CD8-positive, alpha-beta memory T cell (primary cell): ENCODE measurements around the gene KSR1. TPM values are rescaled to one million over a fixed set of nuclear protein-coding genes. Genes with fewer than 3 reads are reported as not detected.

Experiments used
- CTCF ChIA-PET: fragments of 350-600 bp; sonication (Branson Sonifier 250); formaldehyde crosslinking; loops from one replicate; lab custom pipeline; 2021; ENCODE audit warnings: antibody characterized with exemption; lab: Charles Lee
- POLR2A ChIA-PET: fragments of 350-600 bp; sonication (Branson Sonifier 250); formaldehyde crosslinking; loops from one replicate; lab custom pipeline; 2021; ENCODE audit warnings: antibody characterized with exemption; lab: Charles Lee
- DNase-seq, 5 donors: peaks; one replicate each; pipeline versions ENCODE4 v3.0.0 to v3.0.0-alpha.2; 2020 to 2022; ENCODE audit warnings: mixed read lengths in 1 of 5
- H3K27ac ChIP-seq: one replicate; pipeline ENCODE4 v1.7.0; 2013; ENCODE audit warnings: low read depth, mild to moderate bottlenecking, low read length, moderate library complexity
- H3K27me3 ChIP-seq: 2 replicates; pipeline ENCODE4 v1.7.0; 2013; ENCODE audit warnings: low read length, mild to moderate bottlenecking; ENCODE audit not compliant: insufficient read depth, poor library complexity, severe bottlenecking
- H3K36me3 ChIP-seq: 2 replicates; pipeline ENCODE4 v1.7.0; 2013; ENCODE audit warnings: mild to moderate bottlenecking, low read length, moderate library complexity; ENCODE audit not compliant: insufficient read depth
- H3K4me1 ChIP-seq: 2 replicates; pipeline ENCODE4 v1.7.0; 2013; ENCODE audit warnings: mild to moderate bottlenecking, low read length, moderate library complexity; ENCODE audit not compliant: insufficient read depth
- H3K4me3 ChIP-seq: 2 replicates; pipeline ENCODE4 v1.7.0; 2013; ENCODE audit warnings: mild to moderate bottlenecking, low read length
- H3K9me3 ChIP-seq: 2 replicates; pipeline ENCODE4 v1.7.0; 2013; ENCODE audit warnings: mild to moderate bottlenecking, low read length
- H3K27ac Mint-ChIP-seq, 8 donors: one replicate each; pipeline ENCODE4 v1.8.0; 2020 to 2021; ENCODE audit warnings: mixed read lengths in 8 of 8, mild to moderate bottlenecking in 6 of 8, inconsistent platforms in 3 of 8, moderate library complexity in 3 of 8
- H3K27me3 Mint-ChIP-seq, 2 donors: one replicate each; pipeline ENCODE4 v1.8.0; 2020 to 2021; ENCODE audit warnings: mixed read lengths in 2 of 2, mild to moderate bottlenecking in 1 of 2, moderate library complexity in 1 of 2
- H3K36me3 Mint-ChIP-seq, 3 donors: one replicate each; pipeline ENCODE4 v1.8.0; 2020 to 2021; ENCODE audit warnings: mixed read lengths in 3 of 3, inconsistent platforms in 1 of 3, mild to moderate bottlenecking in 1 of 3
- H3K4me1 Mint-ChIP-seq, 3 donors: one replicate each; pipeline ENCODE4 v1.8.0; 2020 to 2021; ENCODE audit warnings: mixed read lengths in 3 of 3, inconsistent platforms in 1 of 3, mild to moderate bottlenecking in 1 of 3
- H3K4me3 Mint-ChIP-seq, 7 donors: one replicate each; pipeline ENCODE4 v1.8.0; 2020 to 2021; ENCODE audit warnings: mixed read lengths in 7 of 7, mild to moderate bottlenecking in 6 of 7, moderate library complexity in 4 of 7, inconsistent platforms in 2 of 7
- H3K9me3 Mint-ChIP-seq, 5 donors: one replicate each; pipeline ENCODE4 v1.8.0; 2020 to 2022; ENCODE audit warnings: mixed read lengths in 5 of 5, mild to moderate bottlenecking in 3 of 5, moderate library complexity in 2 of 5, inconsistent platforms in 1 of 5
- polyA plus RNA-seq: library from polyadenylated mRNA; unstranded; fragments of 300-500 nt; fragmentation: Illumina TruSeq; gene quantifications from one replicate; pipeline ENCODE4 v1.2.3, GENCODE V29; 2021
- total RNA-seq, 2 experiments: library from RNA; stranded (reverse); gene quantifications; one replicate each; pipeline ENCODE4 v1.2.3, GENCODE V29; 2021

Gene KSR1
- total and polyA plus RNA-seq, 3 experiments from 2014 or later = 2.9 to 26.9 (median 26.3) TPM

GRCh38 chr17:27477971-27478684 is 21.9 kb downstream of the KSR1 start:
- Mint-ChIP-seq H3K36me3 (no peaks in the 10 kb centered on the region), H3K27ac (peak overlapping the region in 3 of 8 donors; percentile 25 to 84 (median 75)), H3K9me3 (no peaks in the 10 kb centered on the region), H3K4me1 (peaks cover 62 to 89% (median 74%) of the 10 kb centered on the region in 3 donors), H3K27me3 (no peaks in the 10 kb centered on the region), H3K4me3 (no peak overlapping the region)
- Histone ChIP-seq H3K4me3 (no peak overlapping the region), H3K9me3 (no peaks in the 10 kb centered on the region), H3K27me3 (no peaks in the 10 kb centered on the region), H3K4me1 (peaks cover 44% of the 10 kb centered on the region), H3K27ac (no peak overlapping the region), H3K36me3 (no peaks in the 10 kb centered on the region)
- ChIA-PET CTCF (no interaction called here), POLR2A (no interaction called here)
- no peak for DNase-seq

DNA sequence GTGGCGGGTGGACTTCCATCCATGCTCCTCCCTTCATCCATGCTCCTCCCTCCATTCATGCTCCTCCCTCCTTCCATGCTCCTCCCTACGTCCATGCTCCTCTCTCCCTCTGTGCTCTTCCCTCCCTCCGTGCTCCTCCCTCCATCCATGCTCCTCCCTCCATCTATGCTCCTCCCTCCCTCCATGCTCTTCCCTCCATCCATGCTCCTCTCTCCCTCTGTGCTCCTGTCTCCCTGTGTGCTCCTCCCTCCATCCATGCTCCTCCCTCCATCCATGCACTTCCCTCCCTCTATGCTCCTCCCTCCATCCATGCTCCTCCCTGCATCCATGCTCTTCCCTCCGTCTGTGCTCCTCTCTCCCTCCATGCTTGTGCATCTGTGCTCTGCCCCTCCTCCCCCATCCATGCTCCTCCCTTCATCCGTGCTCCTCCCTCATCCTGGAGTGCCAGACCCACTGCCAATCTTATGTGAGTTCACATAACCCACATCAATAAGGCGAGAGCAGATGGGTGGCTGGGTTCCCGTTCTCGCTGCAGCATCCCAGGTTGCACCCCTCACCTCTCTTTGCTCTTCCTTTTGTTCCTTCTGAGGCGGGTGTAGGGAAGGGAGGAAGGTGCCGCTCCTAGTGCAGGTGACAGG is 22.8 kb downstream of the KSR1 start:
- Histone ChIP-seq H3K27ac (no peak overlapping the region), H3K4me1 (peaks cover 35% of the 10 kb centered on the region), H3K4me3 (no peak overlapping the region), H3K36me3 (no peaks in the 10 kb centered on the region), H3K9me3 (no peaks in the 10 kb centered on the region), H3K27me3 (no peaks in the 10 kb centered on the region)
- peak overlapping the region in 2 of 8 donors; percentile 56 to 77 for H3K27ac Mint-ChIP-seq
- POLR2A ChIA-PET = no interaction called here
- H3K27me3 Mint-ChIP-seq = no peaks in the 10 kb centered on the region
- DNase-seq = no peak
- peaks cover 55 to 84% (median 65%) of the 10 kb centered on the region in 3 donors for H3K4me1 Mint-ChIP-seq
- CTCF ChIA-PET = no interaction called here
- no peak overlapping the region for H3K4me3 Mint-ChIP-seq
- H3K36me3 Mint-ChIP-seq = peaks cover 0 to 1% (median 0%) of the 10 kb centered on the region in 3 donors
- no peaks in the 10 kb centered on the region for H3K9me3 Mint-ChIP-seq

- no peak overlapping the region for H3K27ac ChIP-seq
- Mint-ChIP-seq H3K36me3 (peaks cover 0 to 3% (median 0%) of the 10 kb centered on the region in 3 donors), H3K4me1 (peaks cover 47 to 76% (median 57%) of the 10 kb centered on the region in 3 donors), H3K27ac (peak overlapping the region in 5 of 8 donors; percentile 31 to 77 (median 70)), H3K4me3 (peak overlapping the region in 1 of 7 donors; percentile 11), H3K27me3 (no peaks in the 10 kb centered on the region), H3K9me3 (no peaks in the 10 kb centered on the region)
- H3K27me3 ChIP-seq = no peaks in the 10 kb centered on the region
- peaks cover 28% of the 10 kb centered on the region for H3K4me1 ChIP-seq
- H3K4me3 ChIP-seq = no peak overlapping the region
- DNase-seq = no peak
- POLR2A ChIA-PET = no interaction called here
- no peaks in the 10 kb centered on the region for H3K36me3 ChIP-seq
- CTCF ChIA-PET = no interaction called here
- no peaks in the 10 kb centered on the region for H3K9me3 ChIP-seq
Observed at GRCh38 chr17:27479838-27480237, 23.6 kb downstream of the KSR1 start.

DNA sequence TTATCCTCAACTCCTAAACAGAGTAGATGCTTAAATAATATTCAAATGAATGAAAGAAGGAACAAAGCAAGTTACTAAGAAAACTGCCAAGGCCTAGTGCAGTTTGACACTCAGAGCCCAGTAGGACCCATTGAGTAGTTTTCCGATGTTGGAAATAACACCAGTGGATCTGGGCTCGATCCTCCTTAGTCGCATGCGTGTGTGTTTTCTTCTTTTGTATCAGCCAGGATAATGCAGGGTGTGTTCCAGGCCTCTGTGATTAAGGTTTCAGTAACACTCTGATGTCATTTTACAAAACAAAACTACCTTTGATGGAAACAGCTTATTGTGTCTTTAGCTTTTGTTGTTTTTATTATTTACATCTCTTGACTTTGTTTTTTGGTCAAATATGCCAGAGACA is 24.5 kb downstream of the KSR1 start:
- POLR2A ChIA-PET = interaction anchor here (0.5 to 1.1 kb wide), 2 partner anchors 11 to 23 kb away, joined by 4 read pairs; no protein-coding TSS in a partner anchor
- H3K9me3 Mint-ChIP-seq = no peaks in the 10 kb centered on the region
- H3K4me1 Mint-ChIP-seq = peaks cover 38 to 68% (median 48%) of the 10 kb centered on the region in 3 donors
- Histone ChIP-seq H3K27ac (no peak overlapping the region), H3K9me3 (no peaks in the 10 kb centered on the region), H3K4me3 (no peak overlapping the region), H3K4me1 (peaks cover 19% of the 10 kb centered on the region), H3K36me3 (no peaks in the 10 kb centered on the region), H3K27me3 (no peaks in the 10 kb centered on the region)
- H3K36me3 Mint-ChIP-seq = peaks cover 0 to 4% (median 0%) of the 10 kb centered on the region in 3 donors
- CTCF ChIA-PET = interaction anchor here (0.7 to 1.6 kb wide), 5 partner anchors 9 to 119 kb away, joined by 3 to 6 read pairs (median 4); no protein-coding TSS in a partner anchor
- H3K27ac Mint-ChIP-seq = peak overlapping the region in 7 of 8 donors; percentile 36 to 89 (median 62)
- no peak for DNase-seq
- peak overlapping the region in 1 of 7 donors; percentile 43 for H3K4me3 Mint-ChIP-seq
- H3K27me3 Mint-ChIP-seq = no peaks in the 10 kb centered on the region

DNA sequence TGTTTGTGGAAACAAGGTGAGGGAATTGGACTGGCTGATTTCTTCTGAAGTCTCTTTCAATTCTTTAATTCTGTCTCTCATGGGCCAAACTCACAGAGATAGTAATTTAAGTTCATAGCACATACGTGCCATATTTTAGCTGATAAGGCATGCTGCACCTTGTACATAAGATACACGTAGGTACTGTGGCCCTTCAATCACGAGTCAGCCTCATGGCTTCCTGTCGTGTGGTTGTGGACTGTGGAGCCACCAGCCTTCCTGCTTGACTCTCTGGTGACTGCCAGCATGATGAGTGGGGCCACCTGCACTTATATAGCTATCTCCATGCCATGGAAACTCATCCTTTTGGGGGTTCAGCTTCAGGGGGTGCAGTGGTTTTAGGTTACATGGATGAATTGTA is 25.1 kb downstream of the KSR1 start:
- Histone ChIP-seq H3K27ac (no peak overlapping the region), H3K4me1 (peaks cover 13% of the 10 kb centered on the region), H3K27me3 (no peaks in the 10 kb centered on the region), H3K4me3 (no peak overlapping the region), H3K36me3 (no peaks in the 10 kb centered on the region), H3K9me3 (no peaks in the 10 kb centered on the region)
- Mint-ChIP-seq H3K4me1 (peaks cover 35 to 66% (median 45%) of the 10 kb centered on the region in 3 donors), H3K36me3 (peaks cover 0 to 6% (median 0%) of the 10 kb centered on the region in 3 donors), H3K4me3 (peak overlapping the region in 5 of 7 donors; percentile 23 to 72 (median 61)), H3K9me3 (no peaks in the 10 kb centered on the region), H3K27me3 (no peaks in the 10 kb centered on the region), H3K27ac (peak overlapping the region in 7 of 8 donors; percentile 40 to 91 (median 88))
- peak; percentile 28 to 77 (median 35) for DNase-seq
- ChIA-PET POLR2A (interaction anchor here (0.5 to 1.1 kb wide), 4 partner anchors 12 to 186 kb away, joined by 3 to 4 read pairs (median 4); partner anchors contain the start of gene KSR1), CTCF (interaction anchor here (1.2 to 1.6 kb wide), 4 partner anchors 9 to 118 kb away, joined by 4 to 6 read pairs (median 4); no protein-coding TSS in a partner anchor)

- H3K27me3 Mint-ChIP-seq = no peaks in the 10 kb centered on the region
- ChIA-PET CTCF (no interaction called here), POLR2A (interaction anchor here (0.6 kb wide), 1 partner anchor 61 kb away, joined by 4 read pairs; no protein-coding TSS in a partner anchor)
- peaks cover 0 to 9% (median 0%) of the 10 kb centered on the region in 3 donors for H3K36me3 Mint-ChIP-seq
- no peak for DNase-seq
- no peak overlapping the region for H3K27ac Mint-ChIP-seq
- Histone ChIP-seq H3K27me3 (no peaks in the 10 kb centered on the region), H3K36me3 (no peaks in the 10 kb centered on the region), H3K4me1 (peaks cover 13% of the 10 kb centered on the region), H3K27ac (no peak overlapping the region), H3K9me3 (no peaks in the 10 kb centered on the region), H3K4me3 (no peak overlapping the region)
- no peaks in the 10 kb centered on the region for H3K9me3 Mint-ChIP-seq
- H3K4me3 Mint-ChIP-seq = no peak overlapping the region
- H3K4me1 Mint-ChIP-seq = peaks cover 16 to 39% (median 27%) of the 10 kb centered on the region in 3 donors
Observed at GRCh38 chr17:27485125-27485524, 28.9 kb downstream of the KSR1 start.

- peaks cover 12 to 37% (median 23%) of the 10 kb centered on the region in 3 donors for H3K4me1 Mint-ChIP-seq
- Histone ChIP-seq H3K27ac (no peak overlapping the region), H3K9me3 (no peaks in the 10 kb centered on the region), H3K4me3 (no peak overlapping the region), H3K4me1 (peaks cover 10% of the 10 kb centered on the region), H3K36me3 (no peaks in the 10 kb centered on the region), H3K27me3 (no peaks in the 10 kb centered on the region)
- no peak for DNase-seq
- H3K36me3 Mint-ChIP-seq = peaks cover 0 to 9% (median 0%) of the 10 kb centered on the region in 3 donors
- no peaks in the 10 kb centered on the region for H3K27me3 Mint-ChIP-seq
- ChIA-PET POLR2A (no interaction called here), CTCF (no interaction called here)
- H3K9me3 Mint-ChIP-seq = no peaks in the 10 kb centered on the region
- no peak overlapping the region for H3K4me3 Mint-ChIP-seq
- no peak overlapping the region for H3K27ac Mint-ChIP-seq
Observed at GRCh38 chr17:27485716-27486495, 29.7 kb downstream of the KSR1 start.
